Epithelial cell of esophagus (primary cell): ENCODE measurements around the gene RNF19B.

Experiments
- DNase-seq: peaks from one replicate; pipeline ENCODE4 v3.0.0; 2010; ENCODE audit warnings: low read depth
- H3K4me3 ChIP-seq: 2 replicates; pipeline ENCODE4 v1.5.1; 2011; ENCODE audit warnings: mild to moderate bottlenecking, low read length, control low read depth
- TF ChIP-seq, protein P1 (sequence below): IDR thresholded peaks from 2 replicates; pipeline ENCODE4 v1.5.1; 2011; ENCODE audit warnings: low read depth, mild to moderate bottlenecking, low read length, control low read depth, inconsistent platforms; ENCODE audit not compliant: insufficient read depth; ENCODE audit errors: missing control alignments

The RNF19B gene

DNA sequence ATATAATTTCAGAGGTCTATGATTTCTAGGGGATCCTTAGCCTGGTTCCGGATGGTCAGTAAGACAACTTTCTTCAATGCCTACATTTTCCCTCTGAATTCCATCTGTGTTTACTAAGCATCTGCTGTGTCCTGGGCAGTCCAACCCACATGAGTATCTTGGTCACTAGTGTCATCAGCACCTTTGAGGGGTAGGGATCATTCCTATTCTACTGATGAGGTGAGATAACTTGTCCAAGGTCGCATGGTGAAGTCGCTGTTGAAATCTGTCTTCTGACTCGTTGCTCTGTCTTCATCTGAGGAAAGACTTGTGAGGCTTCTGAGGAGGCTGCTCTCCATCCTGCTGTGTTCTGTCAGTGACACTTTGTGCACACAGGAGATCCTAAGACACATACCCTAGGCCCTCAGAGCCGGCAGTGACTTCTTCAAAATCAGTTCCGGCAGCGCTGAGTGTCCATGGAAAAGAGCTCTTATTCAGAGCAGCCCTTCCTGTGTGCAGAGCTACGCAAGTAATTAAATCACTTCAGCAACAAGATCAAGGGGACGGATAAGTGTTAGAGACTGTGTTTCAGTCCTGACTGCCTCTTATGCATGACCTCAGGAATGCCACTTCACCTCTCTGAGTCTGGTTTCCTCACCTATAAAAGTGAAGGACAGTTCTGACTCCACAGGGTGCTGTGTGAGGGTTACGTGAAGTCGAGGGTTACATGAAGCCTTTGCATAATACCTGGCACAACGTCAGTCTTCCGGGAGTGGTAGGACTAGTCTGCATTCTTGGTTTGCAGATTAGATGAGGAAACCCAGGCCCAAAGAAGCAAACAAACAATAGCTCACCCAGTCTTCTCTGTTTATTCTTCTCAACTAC, 43.7 kb upstream of the RNF19B start:
- TF ChIP-seq, protein P1, sequence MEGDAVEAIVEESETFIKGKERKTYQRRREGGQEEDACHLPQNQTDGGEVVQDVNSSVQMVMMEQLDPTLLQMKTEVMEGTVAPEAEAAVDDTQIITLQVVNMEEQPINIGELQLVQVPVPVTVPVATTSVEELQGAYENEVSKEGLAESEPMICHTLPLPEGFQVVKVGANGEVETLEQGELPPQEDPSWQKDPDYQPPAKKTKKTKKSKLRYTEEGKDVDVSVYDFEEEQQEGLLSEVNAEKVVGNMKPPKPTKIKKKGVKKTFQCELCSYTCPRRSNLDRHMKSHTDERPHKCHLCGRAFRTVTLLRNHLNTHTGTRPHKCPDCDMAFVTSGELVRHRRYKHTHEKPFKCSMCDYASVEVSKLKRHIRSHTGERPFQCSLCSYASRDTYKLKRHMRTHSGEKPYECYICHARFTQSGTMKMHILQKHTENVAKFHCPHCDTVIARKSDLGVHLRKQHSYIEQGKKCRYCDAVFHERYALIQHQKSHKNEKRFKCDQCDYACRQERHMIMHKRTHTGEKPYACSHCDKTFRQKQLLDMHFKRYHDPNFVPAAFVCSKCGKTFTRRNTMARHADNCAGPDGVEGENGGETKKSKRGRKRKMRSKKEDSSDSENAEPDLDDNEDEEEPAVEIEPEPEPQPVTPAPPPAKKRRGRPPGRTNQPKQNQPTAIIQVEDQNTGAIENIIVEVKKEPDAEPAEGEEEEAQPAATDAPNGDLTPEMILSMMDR, result no peak
- DNase-seq, result peak; percentile 90
- no peak overlapping the region for H3K4me3 ChIP-seq

GRCh38 chr1:33007190-33008050, 42.8 kb upstream of the RNF19B start:
- peak; percentile 96 for DNase-seq
- TF ChIP-seq, protein P1, result peak; percentile 78

DNA sequence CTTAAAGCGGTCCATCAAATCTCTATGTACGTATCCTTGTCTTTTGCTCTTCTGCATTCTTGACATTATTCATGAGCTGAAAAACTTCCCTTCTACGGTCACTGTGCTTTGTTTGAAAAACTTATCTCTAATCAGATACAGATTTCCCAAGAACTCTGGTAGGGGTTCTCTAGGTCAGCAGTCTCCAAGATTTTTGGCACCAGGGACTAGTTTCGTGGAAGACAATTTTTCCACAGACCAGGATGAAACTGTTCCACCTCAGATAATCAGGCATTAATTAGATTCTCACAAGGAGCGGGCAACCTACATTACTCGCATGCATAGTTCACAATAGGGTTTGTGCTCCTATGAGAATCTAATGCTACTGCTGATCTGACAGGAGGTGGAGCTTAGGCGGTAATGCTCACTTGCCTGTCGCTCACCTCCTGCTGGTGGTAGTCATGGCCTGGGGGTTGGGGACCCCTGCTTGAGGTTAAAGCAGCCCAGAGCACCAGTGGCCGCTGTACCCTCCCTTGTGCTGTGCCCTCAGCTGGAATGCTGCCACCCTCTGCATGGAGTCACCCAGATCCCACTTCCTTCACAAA, 41.3 kb upstream of the RNF19B start:
- TF ChIP-seq, protein P1, result no peak
- no peak for DNase-seq
- no peak overlapping the region for H3K4me3 ChIP-seq

More at GRCh38 chr1:33007190-33008050, 42.8 kb upstream of the RNF19B start:
- H3K4me3 ChIP-seq, result no peak overlapping the region

DNA sequence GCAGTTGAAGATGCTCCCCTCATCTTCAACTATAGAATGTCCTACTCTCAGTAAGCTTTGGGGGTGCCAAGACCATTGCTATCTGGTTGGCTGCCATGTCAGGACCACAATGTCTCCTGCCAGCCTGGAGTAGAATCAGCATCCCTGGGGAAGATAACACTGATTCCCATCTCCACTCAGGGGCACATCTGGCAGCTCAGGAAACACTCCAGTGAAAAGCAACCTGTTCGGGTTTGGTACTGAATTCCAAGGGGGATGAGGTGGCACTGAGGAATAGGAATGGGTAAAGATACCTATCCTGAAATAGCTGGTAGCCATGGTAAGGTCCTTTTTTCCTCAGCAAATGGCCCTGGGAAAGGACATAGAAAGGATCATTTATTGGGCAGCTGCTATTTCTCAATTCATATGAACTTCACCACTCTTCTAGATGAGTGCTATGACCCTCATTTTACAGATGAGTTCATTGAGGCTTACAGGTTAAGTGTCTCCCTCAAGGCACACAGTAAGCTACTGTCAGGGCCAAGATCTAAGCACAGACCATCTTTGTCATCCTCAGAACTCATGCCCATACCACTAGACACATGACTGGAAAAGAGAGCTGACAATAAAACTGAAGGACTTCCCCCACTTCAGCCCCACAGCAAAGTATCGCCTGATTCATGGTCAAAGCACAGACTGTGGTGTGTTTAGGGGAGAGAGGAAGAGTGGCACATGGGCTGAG, 40.7 kb upstream of the RNF19B start:
- no peak for DNase-seq
- TF ChIP-seq, protein P1, result no peak
- no peak overlapping the region for H3K4me3 ChIP-seq

DNA sequence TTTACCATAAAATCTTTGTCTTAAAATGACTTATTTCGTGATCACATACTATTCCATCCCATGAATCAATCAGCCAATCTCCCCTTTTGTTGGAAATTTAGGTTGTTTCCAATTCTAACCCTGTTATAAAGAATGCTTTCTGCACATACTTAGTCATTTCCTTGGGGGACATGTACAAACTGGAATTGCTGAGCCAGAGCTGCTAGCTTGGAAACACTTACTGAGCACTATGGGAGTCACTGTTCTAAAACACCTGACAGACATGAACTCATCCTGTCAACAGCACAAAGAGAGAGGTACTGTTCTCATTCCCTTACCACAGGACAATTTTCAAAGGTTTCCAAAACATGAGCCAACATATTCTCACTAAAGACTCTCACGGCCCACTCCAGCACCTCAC, 40.0 kb upstream of the RNF19B start:
- H3K4me3 ChIP-seq, result no peak overlapping the region
- TF ChIP-seq, protein P1, result no peak
- DNase-seq, result peak; percentile 97

DNA sequence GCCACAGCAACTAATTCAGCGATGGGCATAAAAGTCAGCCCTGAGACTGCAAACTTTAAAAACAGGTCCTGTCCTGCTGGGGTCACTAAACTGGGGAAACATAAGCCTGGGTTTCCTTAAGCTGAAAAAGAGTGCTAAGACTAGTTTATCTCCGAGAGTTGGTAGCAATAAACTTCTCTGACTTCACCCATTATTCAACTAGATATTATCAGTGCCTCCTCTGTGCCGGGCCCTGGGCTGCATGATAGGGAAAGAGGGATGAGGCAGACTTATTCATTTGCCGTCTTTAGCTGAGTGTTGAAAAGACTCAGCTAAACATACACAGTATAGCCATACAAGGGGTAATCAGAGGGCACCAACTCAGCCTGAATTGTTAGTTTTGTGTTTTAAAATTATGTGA, 39.0 kb upstream of the RNF19B start:
- no peak for DNase-seq
- no peak overlapping the region for H3K4me3 ChIP-seq
- TF ChIP-seq, protein P1, result no peak
